ENCODE results near the gene DACT2. TPM values are rescaled to one million over a fixed set of nuclear protein-coding genes. Genes with fewer than 3 reads are reported as not detected.

DACT2 gene, protein sequence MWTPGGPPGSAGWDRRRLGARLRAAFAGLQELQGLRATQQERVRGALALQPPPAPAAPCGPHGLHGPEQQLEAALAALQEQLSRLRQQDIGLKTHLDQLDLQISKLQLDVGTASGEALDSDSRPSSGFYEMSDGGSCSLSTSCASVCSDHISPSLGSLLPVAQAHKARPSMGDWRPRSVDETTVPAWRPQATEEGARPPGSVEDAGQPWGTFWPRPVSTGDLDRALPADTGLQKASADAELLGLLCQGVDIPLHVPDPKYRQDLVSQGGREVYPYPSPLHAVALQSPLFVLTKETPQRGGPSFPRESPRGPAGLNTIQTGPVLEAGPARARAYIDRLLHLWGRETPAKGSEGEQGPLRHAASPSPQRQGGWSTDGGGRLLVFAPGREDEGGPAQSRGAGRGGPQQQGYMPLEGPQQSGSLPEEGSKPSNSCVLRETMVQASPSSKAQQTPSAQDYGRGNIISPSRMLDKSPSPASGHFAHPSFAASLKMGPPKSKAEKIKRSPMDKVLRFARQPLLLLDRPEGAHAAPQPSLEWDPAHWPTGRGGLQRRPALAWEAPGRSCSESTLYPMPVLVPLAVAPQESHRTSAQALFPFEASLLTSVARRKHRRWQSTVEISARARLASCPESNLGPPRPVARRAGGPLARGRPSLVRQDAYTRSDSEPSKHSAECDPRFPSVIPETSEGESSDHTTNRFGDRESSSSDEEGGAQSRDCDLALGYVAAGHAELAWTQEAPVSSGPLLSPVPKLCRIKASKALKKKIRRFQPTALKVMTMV
- total RNA-seq = 0.84 and 0.96 TPM in 2 replicates

DNA sequence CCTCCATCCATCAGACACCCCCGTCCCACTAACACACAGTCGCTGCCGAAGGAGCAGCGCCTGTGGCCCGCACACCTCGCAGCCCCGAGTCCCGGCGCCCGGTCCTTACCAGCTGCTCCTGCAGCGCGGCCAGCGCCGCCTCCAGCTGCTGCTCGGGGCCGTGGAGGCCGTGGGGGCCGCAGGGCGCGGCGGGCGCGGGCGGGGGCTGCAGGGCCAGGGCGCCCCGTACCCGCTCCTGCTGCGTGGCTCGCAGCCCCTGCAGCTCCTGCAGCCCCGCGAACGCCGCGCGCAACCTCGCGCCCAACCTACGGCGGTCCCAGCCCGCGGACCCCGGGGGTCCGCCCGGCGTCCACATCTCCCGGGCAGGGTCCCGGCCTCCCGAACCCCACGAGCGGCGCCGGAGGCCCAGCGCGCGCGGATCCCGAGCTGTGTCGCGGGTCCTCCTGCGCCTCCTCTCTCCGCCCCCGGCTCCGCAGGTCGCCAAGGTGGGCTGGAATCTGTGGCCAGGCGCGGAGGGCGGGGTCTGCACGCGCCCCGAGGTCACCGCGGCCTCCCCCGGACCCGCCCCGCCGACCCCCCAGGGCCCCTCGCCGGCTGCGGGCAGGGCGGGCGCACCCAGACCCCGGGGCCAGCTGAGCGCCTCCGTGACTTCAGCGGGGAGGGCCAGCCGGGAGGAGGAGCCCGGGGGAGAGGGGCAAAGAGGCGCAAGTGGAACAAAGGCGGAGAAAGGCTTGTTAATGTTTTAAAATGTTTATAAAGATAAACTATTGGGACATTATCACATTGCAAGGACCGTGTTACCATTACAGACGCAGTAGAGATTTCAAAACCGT is at the start of gene DACT2:
Gene DACT2, minus strand, starts transcription at position 499 of the 833 bp plus-strand sequence. Its CDS starts 144 bp downstream, at position 355.
- DNase-seq (ENCODE audit: low read depth) = no peak

GRCh38 chr6:168368936-168369335 is 49.4 kb upstream of the DACT2 start:
- DNase-seq (ENCODE audit: low read depth) = no peak
- Histone ChIP-seq H3K4me3 (ENCODE audit: low read depth, low read length) (no peak overlapping the region), H3K27me3 (ENCODE audit: control insufficient read depth, insufficient read depth, low read length) (peaks cover 2% of the 10 kb centered on the region), H3K36me3 (ENCODE audit: control insufficient read depth, insufficient read depth, low read length) (no peaks in the 10 kb centered on the region)
- TF ChIP-seq CTCF (IDR thresholded peaks at IDR 0.05; ENCODE audit: insufficient read depth, low read length, poor library complexity, severe bottlenecking) = no peak

More for the DNA sequence above, at the start of gene DACT2:
- H3K36me3 ChIP-seq (ENCODE audit: control insufficient read depth, insufficient read depth, low read length) = no peaks in the 10 kb centered on the region
- peaks cover 29% of the 10 kb centered on the region for H3K27me3 ChIP-seq (ENCODE audit: control insufficient read depth, insufficient read depth, low read length)
- H3K4me3 ChIP-seq (ENCODE audit: low read depth, low read length) = peak within 1 kb of the TSS; percentile 31
- no peak for TF ChIP-seq CTCF (IDR thresholded peaks at IDR 0.05; ENCODE audit: insufficient read depth, low read length, poor library complexity, severe bottlenecking)

DNA sequence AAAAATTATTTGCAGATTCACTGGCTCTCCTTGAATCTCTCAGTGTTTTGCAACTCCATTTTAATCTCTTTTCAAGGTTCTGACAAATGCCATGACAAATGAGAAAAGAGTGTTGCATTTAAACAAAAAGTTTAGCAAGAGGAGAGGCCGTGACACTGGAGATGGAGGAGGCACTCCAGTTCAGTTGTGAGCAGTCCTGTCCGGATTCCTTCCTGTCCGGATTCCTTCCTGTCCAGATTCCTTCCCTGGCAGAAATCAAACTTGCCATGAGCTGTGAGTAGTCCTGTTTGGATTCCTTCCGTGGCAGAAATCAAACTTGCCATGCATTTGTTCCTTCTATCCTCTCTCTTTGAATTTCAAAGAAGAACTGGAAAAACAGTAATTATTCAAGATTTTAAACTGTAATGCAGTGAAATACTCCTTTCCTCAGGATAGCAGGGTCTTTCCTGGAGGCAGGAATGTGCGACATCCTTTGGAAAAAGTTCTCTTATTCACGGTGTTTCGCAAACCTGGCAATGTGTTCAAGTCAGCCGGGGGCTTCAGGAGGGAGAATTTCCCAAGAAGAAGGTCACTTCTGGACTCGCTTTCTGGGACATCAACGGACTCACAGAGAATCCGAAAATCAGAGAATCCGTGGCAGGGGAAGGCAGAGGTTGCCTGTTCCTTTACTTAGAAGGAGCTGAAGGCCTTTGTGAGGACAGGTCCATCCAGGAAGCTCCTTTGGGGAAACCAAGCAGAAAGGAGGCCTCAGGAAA is 48.7 kb upstream of the DACT2 start:
- H3K36me3 ChIP-seq (ENCODE audit: control insufficient read depth, insufficient read depth, low read length) = no peaks in the 10 kb centered on the region
- no peak overlapping the region for H3K4me3 ChIP-seq (ENCODE audit: low read depth, low read length)
- no peak for TF ChIP-seq CTCF (IDR thresholded peaks at IDR 0.05; ENCODE audit: insufficient read depth, low read length, poor library complexity, severe bottlenecking)
- H3K27me3 ChIP-seq (ENCODE audit: control insufficient read depth, insufficient read depth, low read length) = peaks cover 2% of the 10 kb centered on the region
- DNase-seq (ENCODE audit: low read depth) = no peak

DNA sequence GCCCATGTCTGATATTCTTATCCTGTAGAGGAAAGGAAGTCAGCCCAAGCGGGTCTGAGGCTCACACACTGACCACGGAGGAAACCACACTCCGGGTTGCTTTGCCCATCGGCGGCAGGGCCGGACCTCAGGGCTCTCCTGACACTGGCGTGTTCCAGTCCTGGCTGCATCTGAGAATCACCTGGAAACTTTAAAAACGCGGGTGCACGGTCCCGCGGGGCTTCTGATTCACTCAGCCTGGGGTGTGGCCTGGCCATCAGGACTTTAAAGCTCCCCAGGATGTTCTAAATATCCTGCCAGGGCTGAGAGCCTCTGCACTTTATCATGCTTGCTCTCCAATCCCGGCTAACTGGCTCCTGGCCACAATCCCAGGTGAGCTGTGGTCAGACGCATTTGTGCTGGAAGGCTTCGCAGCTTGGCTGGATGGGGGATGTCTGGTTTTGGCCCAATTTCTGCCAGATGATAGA is 47.7 kb upstream of the DACT2 start:
- H3K36me3 ChIP-seq (ENCODE audit: control insufficient read depth, insufficient read depth, low read length) = no peaks in the 10 kb centered on the region
- no peak for DNase-seq (ENCODE audit: low read depth)
- no peak for TF ChIP-seq CTCF (IDR thresholded peaks at IDR 0.05; ENCODE audit: insufficient read depth, low read length, poor library complexity, severe bottlenecking)
- H3K27me3 ChIP-seq (ENCODE audit: control insufficient read depth, insufficient read depth, low read length) = peaks cover 2% of the 10 kb centered on the region
- no peak overlapping the region for H3K4me3 ChIP-seq (ENCODE audit: low read depth, low read length)

- Histone ChIP-seq H3K27me3 (ENCODE audit: control insufficient read depth, insufficient read depth, low read length) (peaks cover 2% of the 10 kb centered on the region), H3K4me3 (ENCODE audit: low read depth, low read length) (no peak overlapping the region), H3K36me3 (ENCODE audit: control insufficient read depth, insufficient read depth, low read length) (no peaks in the 10 kb centered on the region)
- no peak for TF ChIP-seq CTCF (IDR thresholded peaks at IDR 0.05; ENCODE audit: insufficient read depth, low read length, poor library complexity, severe bottlenecking)
- no peak for DNase-seq (ENCODE audit: low read depth)
These were observed 46.9 kb upstream of the DACT2 start for GRCh38 chr6:168366473-168366872.
